DOHH2 (cell line): ENCODE measurements around the gene KCNH6.

Experiments
- EZH2phosphoT487 ChIP-seq: fragments of 200-600 bp; sonication (generic); IDR thresholded peaks from 2 replicates; pipeline ENCODE4 v1.6.1; 2017; ENCODE audit warnings: borderline replicate concordance, mild to moderate bottlenecking, antibody characterized with exemption, low read length, moderate library complexity, mixed read lengths
- TF ChIP-seq, protein P1 (sequence below): fragments of 200-600 bp; sonication (generic); IDR thresholded peaks from one replicate; pipeline ENCODE4 v1.5.1; 2014; ENCODE audit warnings: antibody characterized with exemption, mild to moderate bottlenecking, low read depth, low read length; ENCODE audit not compliant: poor library complexity, severe bottlenecking

DNA sequence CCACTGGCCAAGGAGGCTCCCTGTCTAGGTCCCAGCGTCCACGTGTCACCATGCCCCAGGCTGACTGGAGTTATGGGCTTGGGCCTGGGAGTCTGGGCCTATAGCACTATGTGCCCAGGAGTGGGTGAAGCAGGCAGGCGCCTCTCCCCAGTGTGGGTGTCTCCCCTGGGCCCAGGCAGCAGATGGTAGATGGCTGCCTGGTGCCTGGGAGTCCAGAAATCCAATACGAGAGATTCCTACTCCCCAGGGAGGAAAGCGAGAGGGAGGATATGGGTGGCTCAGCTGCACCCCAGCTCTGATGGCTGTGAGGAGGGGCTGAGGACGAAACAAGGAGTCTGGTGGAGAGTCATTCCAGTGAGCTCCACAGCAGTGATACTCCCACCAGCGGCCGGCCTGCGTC lies 5.0 kb downstream of the KCNH6 start:
- TF ChIP-seq, protein P1, sequence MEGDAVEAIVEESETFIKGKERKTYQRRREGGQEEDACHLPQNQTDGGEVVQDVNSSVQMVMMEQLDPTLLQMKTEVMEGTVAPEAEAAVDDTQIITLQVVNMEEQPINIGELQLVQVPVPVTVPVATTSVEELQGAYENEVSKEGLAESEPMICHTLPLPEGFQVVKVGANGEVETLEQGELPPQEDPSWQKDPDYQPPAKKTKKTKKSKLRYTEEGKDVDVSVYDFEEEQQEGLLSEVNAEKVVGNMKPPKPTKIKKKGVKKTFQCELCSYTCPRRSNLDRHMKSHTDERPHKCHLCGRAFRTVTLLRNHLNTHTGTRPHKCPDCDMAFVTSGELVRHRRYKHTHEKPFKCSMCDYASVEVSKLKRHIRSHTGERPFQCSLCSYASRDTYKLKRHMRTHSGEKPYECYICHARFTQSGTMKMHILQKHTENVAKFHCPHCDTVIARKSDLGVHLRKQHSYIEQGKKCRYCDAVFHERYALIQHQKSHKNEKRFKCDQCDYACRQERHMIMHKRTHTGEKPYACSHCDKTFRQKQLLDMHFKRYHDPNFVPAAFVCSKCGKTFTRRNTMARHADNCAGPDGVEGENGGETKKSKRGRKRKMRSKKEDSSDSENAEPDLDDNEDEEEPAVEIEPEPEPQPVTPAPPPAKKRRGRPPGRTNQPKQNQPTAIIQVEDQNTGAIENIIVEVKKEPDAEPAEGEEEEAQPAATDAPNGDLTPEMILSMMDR = no peak
- no peak for TF ChIP-seq EZH2phosphoT487
